ENCODE results near the gene CGREF1.

The CGREF1 gene

GRCh38 chr2:27150639-27151230, 31.8 kb upstream of the CGREF1 start:
- Histone ChIP-seq H3K27me3 (ENCODE audit: insufficient read depth, low read length) (no peaks in the 10 kb centered on the region), H3K4me3 (ENCODE audit: low read length) (no peak overlapping the region), H3K27ac (ENCODE audit: low read depth, low read length) (no peak overlapping the region), H3K9me3 (ENCODE audit: insufficient read depth, low read depth, low read length) (no peaks in the 10 kb centered on the region), H3K36me3 (ENCODE audit: insufficient read depth, low read length) (no peaks in the 10 kb centered on the region), H3K4me1 (ENCODE audit: insufficient read depth, low read length) (no peaks in the 10 kb centered on the region), H3K9ac (ENCODE audit: low read depth, low read length) (no peak overlapping the region)
- WGBS: 90% methylated on average over 7 of the region's 8 CpGs

GRCh38 chr2:27149570-27150405, 30.9 kb upstream of the CGREF1 start:
- 94% methylated on average over 29 of the region's 29 CpGs for WGBS
- H3K4me1 ChIP-seq (ENCODE audit: insufficient read depth, low read length): no peaks in the 10 kb centered on the region
- H3K9me3 ChIP-seq (ENCODE audit: insufficient read depth, low read depth, low read length): no peaks in the 10 kb centered on the region
- H3K9ac ChIP-seq (ENCODE audit: low read depth, low read length): no peak overlapping the region
- no peaks in the 10 kb centered on the region for H3K27me3 ChIP-seq (ENCODE audit: insufficient read depth, low read length)
- H3K27ac ChIP-seq (ENCODE audit: low read depth, low read length): no peak overlapping the region
- H3K4me3 ChIP-seq (ENCODE audit: low read length): no peak overlapping the region
- H3K36me3 ChIP-seq (ENCODE audit: insufficient read depth, low read length): no peaks in the 10 kb centered on the region

- no peaks in the 10 kb centered on the region for H3K36me3 ChIP-seq (ENCODE audit: insufficient read depth, low read length)
- H3K4me1 ChIP-seq (ENCODE audit: insufficient read depth, low read length): no peaks in the 10 kb centered on the region
- no peak within 1 kb of the TSS for H3K27ac ChIP-seq (ENCODE audit: low read depth, low read length)
- no peaks in the 10 kb centered on the region for H3K27me3 ChIP-seq (ENCODE audit: insufficient read depth, low read length)
- 89% methylated on average over 12 of the region's 12 CpGs for WGBS
- no peaks in the 10 kb centered on the region for H3K9me3 ChIP-seq (ENCODE audit: insufficient read depth, low read depth, low read length)
- H3K4me3 ChIP-seq (ENCODE audit: low read length): no peak within 1 kb of the TSS
- no peak within 1 kb of the TSS for H3K9ac ChIP-seq (ENCODE audit: low read depth, low read length)
Observed at GRCh38 chr2:27148801-27149439, 30.0 kb upstream of the CGREF1 start, which contains the start of gene TCF23. TSS of gene TCF23 (plus strand) at chr2:27149004. CDS start at chr2:27149134, 130 bp downstream.

- no peaks in the 10 kb centered on the region for H3K4me1 ChIP-seq (ENCODE audit: insufficient read depth, low read length)
- H3K27me3 ChIP-seq (ENCODE audit: insufficient read depth, low read length): no peaks in the 10 kb centered on the region
- H3K9me3 ChIP-seq (ENCODE audit: insufficient read depth, low read depth, low read length): no peaks in the 10 kb centered on the region
- WGBS: 93% methylated on average over 8 of the region's 8 CpGs
- no peaks in the 10 kb centered on the region for H3K36me3 ChIP-seq (ENCODE audit: insufficient read depth, low read length)
- H3K4me3 ChIP-seq (ENCODE audit: low read length): no peak overlapping the region
- H3K27ac ChIP-seq (ENCODE audit: low read depth, low read length): no peak overlapping the region
- no peak overlapping the region for H3K9ac ChIP-seq (ENCODE audit: low read depth, low read length)
Observed at GRCh38 chr2:27147935-27148334, 29.0 kb upstream of the CGREF1 start.

GRCh38 chr2:27145682-27146081, 26.8 kb upstream of the CGREF1 start:
- H3K4me3 ChIP-seq (ENCODE audit: low read length): no peak overlapping the region
- 95% methylated on average over 2 of the region's 2 CpGs for WGBS

DNA sequence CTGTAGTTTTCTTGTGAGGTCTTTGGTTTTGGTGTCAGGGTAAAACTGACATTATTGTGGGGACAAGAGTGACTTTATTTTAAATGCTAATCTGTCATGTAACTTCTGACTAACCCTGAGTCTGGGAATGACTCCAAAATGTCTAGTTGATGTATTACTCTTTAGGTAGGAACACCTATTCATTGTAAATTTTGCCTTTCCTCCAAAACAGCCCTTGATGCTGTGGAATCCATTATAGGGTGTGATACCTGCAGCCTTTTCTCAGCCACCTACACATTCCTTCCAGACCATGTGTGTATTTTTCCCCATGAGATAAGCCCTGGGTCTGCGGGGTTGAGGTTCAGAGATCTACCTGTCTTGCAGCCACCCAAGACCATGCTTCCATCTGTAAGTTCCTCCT, 24.4 kb upstream of the CGREF1 start:
- Histone ChIP-seq H3K9ac (ENCODE audit: low read depth, low read length) (no peak overlapping the region), H3K4me1 (ENCODE audit: insufficient read depth, low read length) (no peaks in the 10 kb centered on the region), H3K4me3 (ENCODE audit: low read length) (no peak overlapping the region), H3K27ac (ENCODE audit: low read depth, low read length) (no peak overlapping the region), H3K36me3 (ENCODE audit: insufficient read depth, low read length) (no peaks in the 10 kb centered on the region), H3K9me3 (ENCODE audit: insufficient read depth, low read depth, low read length) (no peaks in the 10 kb centered on the region), H3K27me3 (ENCODE audit: insufficient read depth, low read length) (no peaks in the 10 kb centered on the region)
- 93% methylated on average over 1 of the region's 1 CpG for WGBS

More at GRCh38 chr2:27145682-27146081, 26.8 kb upstream of the CGREF1 start:
- no peaks in the 10 kb centered on the region for H3K4me1 ChIP-seq (ENCODE audit: insufficient read depth, low read length)
- H3K36me3 ChIP-seq (ENCODE audit: insufficient read depth, low read length): no peaks in the 10 kb centered on the region
- H3K27ac ChIP-seq (ENCODE audit: low read depth, low read length): no peak overlapping the region
- H3K27me3 ChIP-seq (ENCODE audit: insufficient read depth, low read length): no peaks in the 10 kb centered on the region
- no peak overlapping the region for H3K9ac ChIP-seq (ENCODE audit: low read depth, low read length)
- H3K9me3 ChIP-seq (ENCODE audit: insufficient read depth, low read depth, low read length): no peaks in the 10 kb centered on the region

DNA sequence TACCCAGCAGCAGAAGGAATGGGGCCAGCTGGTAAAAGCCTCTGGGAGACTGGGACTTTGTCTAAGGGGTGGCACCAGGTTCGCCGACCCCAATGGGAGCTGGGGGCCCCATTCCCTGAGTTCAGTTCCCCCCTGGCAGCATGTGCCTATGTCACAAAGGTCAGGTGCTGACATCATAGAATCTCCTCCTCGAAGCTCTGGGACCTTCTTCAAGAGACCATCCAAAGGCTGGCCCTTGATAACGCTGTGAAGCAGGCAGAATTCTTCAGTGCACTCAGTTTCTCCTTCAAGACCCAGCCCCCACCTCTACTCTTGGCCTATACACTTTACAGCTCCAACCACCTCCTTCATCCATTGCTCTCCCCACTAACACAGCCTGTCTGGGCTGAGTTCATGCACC, 20.4 kb upstream of the CGREF1 start, which contains the start of gene PRR30:
TSS of gene PRR30 (minus strand) at position 101 of the 400 bp plus-strand sequence. CDS start 1,081 bp downstream, outside the sequence.
- Histone ChIP-seq H3K9me3 (ENCODE audit: insufficient read depth, low read depth, low read length) (no peaks in the 10 kb centered on the region), H3K27ac (ENCODE audit: low read depth, low read length) (no peak within 1 kb of the TSS), H3K4me1 (ENCODE audit: insufficient read depth, low read length) (no peaks in the 10 kb centered on the region), H3K4me3 (ENCODE audit: low read length) (no peak within 1 kb of the TSS), H3K27me3 (ENCODE audit: insufficient read depth, low read length) (no peaks in the 10 kb centered on the region), H3K36me3 (ENCODE audit: insufficient read depth, low read length) (no peaks in the 10 kb centered on the region), H3K9ac (ENCODE audit: low read depth, low read length) (no peak within 1 kb of the TSS)
- 87% methylated on average over 4 of the region's 4 CpGs for WGBS

GRCh38 chr2:27138111-27138510, 19.2 kb upstream of the CGREF1 start:
- Histone ChIP-seq H3K27ac (ENCODE audit: low read depth, low read length) (no peak overlapping the region), H3K4me1 (ENCODE audit: insufficient read depth, low read length) (peaks cover 3% of the 10 kb centered on the region; the same call in 1 of the 2 replicates), H3K4me3 (ENCODE audit: low read length) (no peak overlapping the region), H3K27me3 (ENCODE audit: insufficient read depth, low read length) (no peaks in the 10 kb centered on the region), H3K36me3 (ENCODE audit: insufficient read depth, low read length) (peaks cover under 1% of the 10 kb centered on the region; the same call in 1 of the 2 replicates), H3K9me3 (ENCODE audit: insufficient read depth, low read depth, low read length) (no peaks in the 10 kb centered on the region), H3K9ac (ENCODE audit: low read depth, low read length) (no peak overlapping the region)
- 87% methylated on average over 7 of the region's 7 CpGs for WGBS

DNA sequence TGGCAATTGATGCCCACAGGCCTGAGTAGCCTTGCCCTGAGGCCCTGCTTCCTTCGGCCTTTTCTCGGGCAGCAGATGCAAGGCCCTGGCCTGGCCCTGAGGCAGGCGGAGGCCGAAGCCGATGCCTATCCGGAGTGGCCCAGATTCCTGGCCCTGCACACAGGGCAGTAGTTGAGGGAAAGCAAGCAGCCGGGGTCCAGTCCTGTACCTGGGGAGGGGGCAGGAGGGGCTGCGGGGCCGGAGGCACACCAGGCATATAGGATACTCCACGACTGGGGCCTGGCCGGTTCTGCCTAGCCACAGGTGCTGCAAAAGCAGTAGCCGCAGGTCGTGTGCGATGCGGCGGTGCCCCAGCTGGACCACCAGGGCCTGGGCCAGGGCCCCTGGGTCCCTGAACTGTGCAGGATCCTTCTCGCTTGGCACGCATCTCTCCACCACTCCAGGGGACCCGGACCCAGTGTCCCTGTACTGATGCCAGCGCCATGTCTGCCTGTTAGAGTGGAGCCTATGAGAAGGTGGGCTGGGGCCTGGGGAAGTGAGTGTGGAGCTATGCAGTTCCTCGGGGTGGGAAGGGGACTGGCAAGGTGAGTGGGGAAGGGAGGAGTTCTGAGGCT, 18.5 kb upstream of the CGREF1 start:
- Histone ChIP-seq H3K9me3 (ENCODE audit: insufficient read depth, low read depth, low read length) (no peaks in the 10 kb centered on the region), H3K9ac (ENCODE audit: low read depth, low read length) (no peak overlapping the region), H3K4me3 (ENCODE audit: low read length) (no peak overlapping the region), H3K27me3 (ENCODE audit: insufficient read depth, low read length) (no peaks in the 10 kb centered on the region), H3K27ac (ENCODE audit: low read depth, low read length) (no peak overlapping the region), H3K36me3 (ENCODE audit: insufficient read depth, low read length) (peaks cover 7% of the 10 kb centered on the region), H3K4me1 (ENCODE audit: insufficient read depth, low read length) (peaks cover 5% of the 10 kb centered on the region; the same call in 1 of the 2 replicates)
- WGBS: 94% methylated on average over 21 of the region's 21 CpGs

DNA sequence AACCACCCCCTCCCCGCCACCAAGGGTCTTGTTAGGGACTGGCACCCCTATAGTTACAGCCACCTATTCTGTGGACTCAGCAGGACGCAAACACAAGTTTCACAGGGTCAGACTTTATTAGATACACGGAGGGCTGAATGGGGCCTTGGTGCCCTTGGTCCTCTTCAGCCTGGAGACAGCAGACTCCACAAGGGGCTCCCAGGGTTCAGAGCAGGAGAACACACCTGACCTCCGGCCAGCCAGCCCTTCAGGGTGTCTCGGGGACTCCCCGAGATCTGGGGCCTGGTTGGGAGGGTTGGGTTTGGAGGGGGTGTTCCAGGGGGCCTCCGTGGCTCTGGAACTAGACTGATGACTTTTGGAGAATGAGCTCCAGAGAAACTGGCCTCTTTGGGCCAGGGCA, 17.8 kb upstream of the CGREF1 start:
- 94% methylated on average over 7 of the region's 7 CpGs for WGBS
- H3K27ac ChIP-seq (ENCODE audit: low read depth, low read length): no peak overlapping the region

More for the DNA sequence above, 17.8 kb upstream of the CGREF1 start:
- peaks cover 5% of the 10 kb centered on the region; the same call in 1 of the 2 replicates for H3K4me1 ChIP-seq (ENCODE audit: insufficient read depth, low read length)
- H3K27me3 ChIP-seq (ENCODE audit: insufficient read depth, low read length): no peaks in the 10 kb centered on the region
- peaks cover 14% of the 10 kb centered on the region for H3K36me3 ChIP-seq (ENCODE audit: insufficient read depth, low read length)
- H3K9ac ChIP-seq (ENCODE audit: low read depth, low read length): no peak overlapping the region
- H3K4me3 ChIP-seq (ENCODE audit: low read length): no peak overlapping the region
- no peaks in the 10 kb centered on the region for H3K9me3 ChIP-seq (ENCODE audit: insufficient read depth, low read depth, low read length)

Data from HUES64 (cell line).